Sigmoid colon (tissue), 4 donors: Measurements from ENCODE around the gene SCAPER.
"Not testable (repeated sequence)": the region's sequence is repeated elsewhere in the genome, so short reads cannot be mapped to it uniquely, and the experiment has no call there.

ENCODE experiments used
- EP300 ChIP-seq, 4 donors: sonication (generic); formaldehyde crosslinking; IDR thresholded peaks; one replicate each; pipeline ENCODE4 v1.6.1; 2017; ENCODE audit warnings: antibody characterized with exemption in 4 of 4
- POLR2A ChIP-seq, 2 donors: fragments of 450-650 bp; IDR thresholded peaks; one replicate each; pipeline ENCODE4 v1.6.1; 2016; ENCODE audit warnings: antibody characterized with exemption in 2 of 2, mild to moderate bottlenecking in 2 of 2, moderate library complexity in 2 of 2
- POLR2AphosphoS5 ChIP-seq, 4 donors: sonication (generic); formaldehyde crosslinking; IDR thresholded peaks; one replicate each; pipeline ENCODE4 v1.6.1; 2017; ENCODE audit warnings: antibody characterized with exemption in 4 of 4
- TF ChIP-seq, protein P1 (sequence below), 4 experiments: fragments of 450-650 bp in 3 of 4; fragments of 200-600 bp in 1 of 4; IDR thresholded peaks; one replicate each; pipeline ENCODE4 v1.5.1; 2016 to 2019; ENCODE audit warnings: antibody characterized with exemption in 4 of 4, mild to moderate bottlenecking in 3 of 4, moderate library complexity in 2 of 4

DNA sequence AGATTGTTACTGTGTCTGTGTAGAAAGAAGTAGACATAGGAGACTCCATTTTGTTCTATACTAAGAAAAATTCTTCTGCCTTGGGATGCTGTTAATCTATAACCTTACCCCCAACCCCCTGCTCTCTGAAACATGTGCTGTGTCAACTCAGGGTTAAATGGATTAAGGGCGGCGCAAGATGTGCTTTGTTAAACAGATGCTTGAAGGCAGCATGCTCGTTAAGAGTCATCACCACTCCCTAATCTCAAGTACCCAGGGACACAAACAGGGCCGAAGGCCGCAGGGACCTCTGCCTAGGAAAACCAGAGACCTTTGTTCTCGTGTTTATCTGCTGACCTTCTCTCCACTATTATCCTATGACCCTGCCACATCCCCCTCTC is 5.2 kb downstream of the SCAPER start:
- TF ChIP-seq, protein P1, sequence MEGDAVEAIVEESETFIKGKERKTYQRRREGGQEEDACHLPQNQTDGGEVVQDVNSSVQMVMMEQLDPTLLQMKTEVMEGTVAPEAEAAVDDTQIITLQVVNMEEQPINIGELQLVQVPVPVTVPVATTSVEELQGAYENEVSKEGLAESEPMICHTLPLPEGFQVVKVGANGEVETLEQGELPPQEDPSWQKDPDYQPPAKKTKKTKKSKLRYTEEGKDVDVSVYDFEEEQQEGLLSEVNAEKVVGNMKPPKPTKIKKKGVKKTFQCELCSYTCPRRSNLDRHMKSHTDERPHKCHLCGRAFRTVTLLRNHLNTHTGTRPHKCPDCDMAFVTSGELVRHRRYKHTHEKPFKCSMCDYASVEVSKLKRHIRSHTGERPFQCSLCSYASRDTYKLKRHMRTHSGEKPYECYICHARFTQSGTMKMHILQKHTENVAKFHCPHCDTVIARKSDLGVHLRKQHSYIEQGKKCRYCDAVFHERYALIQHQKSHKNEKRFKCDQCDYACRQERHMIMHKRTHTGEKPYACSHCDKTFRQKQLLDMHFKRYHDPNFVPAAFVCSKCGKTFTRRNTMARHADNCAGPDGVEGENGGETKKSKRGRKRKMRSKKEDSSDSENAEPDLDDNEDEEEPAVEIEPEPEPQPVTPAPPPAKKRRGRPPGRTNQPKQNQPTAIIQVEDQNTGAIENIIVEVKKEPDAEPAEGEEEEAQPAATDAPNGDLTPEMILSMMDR (IDR thresholded peaks at IDR 0.05) = not testable (repeated sequence)
- TF ChIP-seq EP300, POLR2A, POLR2AphosphoS5 (IDR thresholded peaks at IDR 0.05): not testable (repeated sequence)
